Measurements from ENCODE around the gene CRYAA. TPM values are rescaled to one million over a fixed set of nuclear protein-coding genes. Genes with fewer than 3 reads are reported as not detected.
"Not testable (repeated sequence)": the region's sequence is repeated elsewhere in the genome, so short reads cannot be mapped to it uniquely, and the experiment has no call there.

Gene CRYAA
- polyA plus RNA-seq, 3 donors: not detected

DNA sequence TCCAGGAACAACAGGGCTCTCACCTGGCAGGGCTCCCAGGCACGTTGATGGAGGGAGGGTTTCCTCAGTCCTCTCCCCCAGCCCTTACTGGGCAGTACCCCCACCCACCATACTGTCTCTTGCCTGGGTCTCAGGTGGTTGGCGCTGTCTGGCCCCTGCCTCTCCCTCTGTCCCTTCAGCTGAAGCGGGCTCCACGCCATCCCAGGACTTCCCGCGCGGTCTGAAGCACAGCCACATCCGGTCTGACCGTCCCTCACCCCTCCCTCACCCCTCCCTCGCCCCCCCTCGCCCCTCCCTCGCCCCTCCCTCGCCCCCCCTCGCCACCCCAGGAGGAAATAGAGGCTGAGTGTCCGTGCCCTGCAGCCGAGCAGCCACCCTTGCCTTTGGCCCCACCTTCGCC, 27.4 kb upstream of the CRYAA start:
- WGBS (ENCODE audit: insufficient coverage): no CpG with 5 or more reads among the region's 17 CpGs

DNA sequence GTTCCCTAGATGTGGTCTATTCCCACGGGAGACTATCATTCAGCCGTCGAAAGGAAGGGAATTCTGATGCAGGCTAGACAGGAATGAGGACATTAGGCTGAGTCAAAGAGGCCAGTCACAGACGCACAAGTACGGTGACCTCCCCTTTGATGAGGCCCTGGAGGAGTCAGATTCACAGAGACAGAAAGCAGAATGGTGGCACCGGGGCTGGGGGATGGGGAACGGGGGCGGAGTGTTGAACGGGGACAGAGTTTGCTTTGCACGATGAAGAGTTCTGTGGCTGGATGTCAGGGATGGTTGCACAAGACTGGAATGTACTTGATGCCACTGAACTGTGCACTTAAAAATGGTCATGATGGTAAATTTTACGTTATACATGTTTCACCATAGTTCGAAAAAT, 22.2 kb upstream of the CRYAA start:
- H3K4me3 Mint-ChIP-seq; H3K4me1 Mint-ChIP-seq; H2AFZ ChIP-seq (ENCODE audit: insufficient read depth, low read depth, low read length, poor library complexity, severe bottlenecking); H4K20me1 ChIP-seq (ENCODE audit: insufficient read depth, low read length); H3K36me3 ChIP-seq (replicated peaks in 1 of 2; ENCODE audit: control insufficient read depth in 1 of 2, insufficient read depth in 2 of 2, low read length in 2 of 2); DNase-seq; H3K9ac ChIP-seq (ENCODE audit: insufficient read depth, low read length, poor library complexity, severe bottlenecking); H3K4me1 ChIP-seq (ENCODE audit: control insufficient read depth in 1 of 2, insufficient read depth in 2 of 2, low read length in 2 of 2); H3K4me2 ChIP-seq (replicated peaks; ENCODE audit: extremely low read depth, low read length, poor library complexity, severe bottlenecking); H3K9me3 Mint-ChIP-seq; H3K27ac ChIP-seq (ENCODE audit: low read depth in 1 of 2, low read length in 2 of 2); H3K27ac Mint-ChIP-seq; H3K79me2 ChIP-seq (ENCODE audit: insufficient read depth, low read length); H3K4me3 ChIP-seq (replicated peaks in 1 of 3; ENCODE audit: low read depth in 2 of 3, low read length in 3 of 3); H3K36me3 Mint-ChIP-seq; H3K27me3 ChIP-seq (ENCODE audit: control insufficient read depth in 2 of 2, insufficient read depth in 2 of 2, low read length in 2 of 2); intact Hi-C loops (cut with micrococcal nuclease); H3K27me3 Mint-ChIP-seq (ENCODE audit: low read depth in 3 of 3); H3K9me3 ChIP-seq (replicated peaks in 1 of 2; ENCODE audit: control insufficient read depth in 1 of 2, insufficient read depth in 1 of 2, low read length in 2 of 2): not testable (repeated sequence)
- WGBS (ENCODE audit: insufficient coverage): no CpG with 5 or more reads among the region's 12 CpGs

More for the DNA sequence above, 27.4 kb upstream of the CRYAA start:
- H3K27ac Mint-ChIP-seq; H3K36me3 ChIP-seq (replicated peaks in 1 of 2; ENCODE audit: control insufficient read depth in 1 of 2, insufficient read depth in 2 of 2, low read length in 2 of 2); H3K36me3 Mint-ChIP-seq; H3K4me1 Mint-ChIP-seq; H3K27ac ChIP-seq (ENCODE audit: low read depth in 1 of 2, low read length in 2 of 2); H3K9me3 Mint-ChIP-seq; DNase-seq; H3K9me3 ChIP-seq (replicated peaks in 1 of 2; ENCODE audit: control insufficient read depth in 1 of 2, insufficient read depth in 1 of 2, low read length in 2 of 2); H3K4me3 ChIP-seq (replicated peaks in 1 of 3; ENCODE audit: low read depth in 2 of 3, low read length in 3 of 3); H3K79me2 ChIP-seq (ENCODE audit: insufficient read depth, low read length); H3K4me3 Mint-ChIP-seq; H4K20me1 ChIP-seq (ENCODE audit: insufficient read depth, low read length); H3K9ac ChIP-seq (ENCODE audit: insufficient read depth, low read length, poor library complexity, severe bottlenecking); H2AFZ ChIP-seq (ENCODE audit: insufficient read depth, low read depth, low read length, poor library complexity, severe bottlenecking); H3K4me1 ChIP-seq (ENCODE audit: control insufficient read depth in 1 of 2, insufficient read depth in 2 of 2, low read length in 2 of 2); H3K4me2 ChIP-seq (replicated peaks; ENCODE audit: extremely low read depth, low read length, poor library complexity, severe bottlenecking); H3K27me3 Mint-ChIP-seq (ENCODE audit: low read depth in 3 of 3); H3K27me3 ChIP-seq (ENCODE audit: control insufficient read depth in 2 of 2, insufficient read depth in 2 of 2, low read length in 2 of 2); intact Hi-C loops (cut with micrococcal nuclease): not testable (repeated sequence)

- H3K36me3 ChIP-seq (replicated peaks in 1 of 2; ENCODE audit: control insufficient read depth in 1 of 2, insufficient read depth in 2 of 2, low read length in 2 of 2); H3K36me3 Mint-ChIP-seq; H3K9me3 ChIP-seq (replicated peaks in 1 of 2; ENCODE audit: control insufficient read depth in 1 of 2, insufficient read depth in 1 of 2, low read length in 2 of 2); H3K4me1 Mint-ChIP-seq; H3K4me2 ChIP-seq (replicated peaks; ENCODE audit: extremely low read depth, low read length, poor library complexity, severe bottlenecking); H3K79me2 ChIP-seq (ENCODE audit: insufficient read depth, low read length); intact Hi-C loops (cut with micrococcal nuclease); H3K27me3 ChIP-seq (ENCODE audit: control insufficient read depth in 2 of 2, insufficient read depth in 2 of 2, low read length in 2 of 2); H3K9me3 Mint-ChIP-seq; H3K4me3 Mint-ChIP-seq; H3K4me3 ChIP-seq (replicated peaks in 1 of 3; ENCODE audit: low read depth in 2 of 3, low read length in 3 of 3); H4K20me1 ChIP-seq (ENCODE audit: insufficient read depth, low read length); DNase-seq; H2AFZ ChIP-seq (ENCODE audit: insufficient read depth, low read depth, low read length, poor library complexity, severe bottlenecking); H3K4me1 ChIP-seq (ENCODE audit: control insufficient read depth in 1 of 2, insufficient read depth in 2 of 2, low read length in 2 of 2); H3K27ac Mint-ChIP-seq; H3K9ac ChIP-seq (ENCODE audit: insufficient read depth, low read length, poor library complexity, severe bottlenecking); H3K27ac ChIP-seq (ENCODE audit: low read depth in 1 of 2, low read length in 2 of 2); H3K27me3 Mint-ChIP-seq (ENCODE audit: low read depth in 3 of 3): not testable (repeated sequence)
- no CpG with 5 or more reads among the region's 7 CpGs for WGBS (ENCODE audit: insufficient coverage)
Measured at GRCh38 chr21:43147999-43148398, 20.8 kb upstream of the CRYAA start.

GRCh38 chr21:43149344-43149743, 19.5 kb upstream of the CRYAA start:
- H4K20me1 ChIP-seq (ENCODE audit: insufficient read depth, low read length); H3K4me3 ChIP-seq (replicated peaks in 1 of 3; ENCODE audit: low read depth in 2 of 3, low read length in 3 of 3); H3K9ac ChIP-seq (ENCODE audit: insufficient read depth, low read length, poor library complexity, severe bottlenecking); H3K4me1 Mint-ChIP-seq; H3K27me3 ChIP-seq (ENCODE audit: control insufficient read depth in 2 of 2, insufficient read depth in 2 of 2, low read length in 2 of 2); H3K9me3 ChIP-seq (replicated peaks in 1 of 2; ENCODE audit: control insufficient read depth in 1 of 2, insufficient read depth in 1 of 2, low read length in 2 of 2); H3K4me3 Mint-ChIP-seq; H3K4me1 ChIP-seq (ENCODE audit: control insufficient read depth in 1 of 2, insufficient read depth in 2 of 2, low read length in 2 of 2); H3K9me3 Mint-ChIP-seq; H3K27ac Mint-ChIP-seq; H3K36me3 Mint-ChIP-seq; intact Hi-C loops (cut with micrococcal nuclease); H3K27me3 Mint-ChIP-seq (ENCODE audit: low read depth in 3 of 3); H2AFZ ChIP-seq (ENCODE audit: insufficient read depth, low read depth, low read length, poor library complexity, severe bottlenecking); H3K79me2 ChIP-seq (ENCODE audit: insufficient read depth, low read length); DNase-seq; H3K4me2 ChIP-seq (replicated peaks; ENCODE audit: extremely low read depth, low read length, poor library complexity, severe bottlenecking); H3K36me3 ChIP-seq (replicated peaks in 1 of 2; ENCODE audit: control insufficient read depth in 1 of 2, insufficient read depth in 2 of 2, low read length in 2 of 2); H3K27ac ChIP-seq (ENCODE audit: low read depth in 1 of 2, low read length in 2 of 2): not testable (repeated sequence)
- no CpG with 5 or more reads among the region's 11 CpGs for WGBS (ENCODE audit: insufficient coverage)
